Activated naive CD4-positive, alpha-beta T cell treated with anti-CD3 and anti-CD28 coated beads, Interleukin-2, amount 10 ng/mL, durations not matched to agents 5 hours and 36 hours (primary cell): Measurements from ENCODE around the gene SHISAL2A. TPM values are rescaled to one million over a fixed set of nuclear protein-coding genes. Genes with fewer than 3 reads are reported as not detected.

ENCODE experiments used
- total RNA-seq, 2 experiments: library from RNA; stranded (reverse); gene quantifications; one replicate each; pipeline ENCODE4 v1.2.3, GENCODE V29; 2021

Gene SHISAL2A
- 10 to 100 TPM; 25.9 to 27.3 TPM for total RNA-seq

DNA sequence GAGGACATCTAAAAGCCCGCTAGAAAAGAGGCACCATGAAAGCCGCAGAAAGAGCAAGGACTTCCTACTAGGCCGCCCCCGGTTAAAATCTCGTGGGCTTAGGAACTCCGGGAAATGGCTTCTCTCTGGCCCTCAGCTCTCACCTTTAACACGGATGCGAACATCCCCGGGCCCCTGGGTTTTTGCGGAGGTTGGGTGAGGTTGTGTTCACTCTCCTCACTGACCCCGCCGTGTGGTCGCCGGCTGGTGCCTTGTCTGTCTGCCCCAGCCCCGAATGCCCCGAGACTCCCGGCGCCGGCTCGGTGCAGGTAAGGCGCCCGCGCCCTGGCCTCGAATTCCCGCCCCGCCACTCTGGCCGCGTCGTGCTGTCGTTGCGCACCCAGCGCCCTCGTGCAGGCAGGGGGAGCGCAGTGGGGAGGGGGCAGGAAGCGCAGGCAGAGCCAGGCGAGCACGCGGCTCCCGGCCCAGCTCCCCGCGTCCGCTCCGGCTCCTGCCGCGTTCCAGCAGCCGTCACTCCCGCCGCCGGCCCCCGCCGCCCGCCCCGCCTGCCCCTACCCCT, at the start of gene SHISAL2A:
TSS of gene SHISAL2A (plus strand) at position 437 of the 559 bp plus-strand sequence. CDS start 326 bp downstream, outside the sequence.

DNA sequence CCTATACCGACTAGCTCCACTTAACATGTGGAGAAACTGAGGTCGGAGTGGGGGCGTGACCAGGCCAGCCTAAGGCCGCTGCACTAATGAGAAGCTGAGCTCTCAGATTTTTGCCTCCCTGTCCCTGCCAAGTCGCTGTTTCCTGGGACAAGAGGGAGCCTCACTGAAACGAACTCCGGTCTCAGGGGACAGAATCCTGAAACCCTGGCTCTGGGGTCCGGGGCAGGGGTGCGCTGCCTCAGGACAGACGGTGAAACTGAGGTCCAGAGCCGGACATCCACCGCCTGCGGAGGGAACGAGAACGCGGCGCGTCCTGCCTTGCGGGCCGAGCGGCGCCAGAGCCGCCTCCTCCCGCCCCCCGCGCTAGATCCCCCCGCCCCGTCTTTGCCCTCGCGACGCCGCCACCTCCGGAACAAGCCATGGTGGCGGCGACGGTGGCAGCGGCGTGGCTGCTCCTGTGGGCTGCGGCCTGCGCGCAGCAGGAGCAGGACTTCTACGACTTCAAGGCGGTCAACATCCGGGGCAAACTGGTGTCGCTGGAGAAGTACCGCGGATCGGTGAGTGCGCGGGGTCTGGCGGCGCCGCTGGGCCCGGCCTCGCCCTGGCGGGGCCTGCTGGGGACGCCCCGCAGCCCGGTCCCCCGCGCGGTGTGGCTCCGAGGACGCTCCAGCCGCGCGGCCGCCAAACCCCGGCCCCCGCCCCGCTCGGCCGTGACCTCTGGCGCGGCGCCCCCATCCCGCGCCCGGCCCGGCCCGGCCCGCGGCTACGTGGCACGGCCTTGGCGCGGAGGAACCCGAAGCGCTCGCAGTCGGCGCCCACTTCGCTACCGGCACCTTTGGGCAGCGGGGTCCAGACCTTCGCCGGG, 30.7 kb upstream of the SHISAL2A start, which contains the start of gene GPX7:
TSS of gene GPX7 (plus strand) at position 381 of the 865 bp plus-strand sequence. CDS start at position 420, 39 bp downstream.

DNA sequence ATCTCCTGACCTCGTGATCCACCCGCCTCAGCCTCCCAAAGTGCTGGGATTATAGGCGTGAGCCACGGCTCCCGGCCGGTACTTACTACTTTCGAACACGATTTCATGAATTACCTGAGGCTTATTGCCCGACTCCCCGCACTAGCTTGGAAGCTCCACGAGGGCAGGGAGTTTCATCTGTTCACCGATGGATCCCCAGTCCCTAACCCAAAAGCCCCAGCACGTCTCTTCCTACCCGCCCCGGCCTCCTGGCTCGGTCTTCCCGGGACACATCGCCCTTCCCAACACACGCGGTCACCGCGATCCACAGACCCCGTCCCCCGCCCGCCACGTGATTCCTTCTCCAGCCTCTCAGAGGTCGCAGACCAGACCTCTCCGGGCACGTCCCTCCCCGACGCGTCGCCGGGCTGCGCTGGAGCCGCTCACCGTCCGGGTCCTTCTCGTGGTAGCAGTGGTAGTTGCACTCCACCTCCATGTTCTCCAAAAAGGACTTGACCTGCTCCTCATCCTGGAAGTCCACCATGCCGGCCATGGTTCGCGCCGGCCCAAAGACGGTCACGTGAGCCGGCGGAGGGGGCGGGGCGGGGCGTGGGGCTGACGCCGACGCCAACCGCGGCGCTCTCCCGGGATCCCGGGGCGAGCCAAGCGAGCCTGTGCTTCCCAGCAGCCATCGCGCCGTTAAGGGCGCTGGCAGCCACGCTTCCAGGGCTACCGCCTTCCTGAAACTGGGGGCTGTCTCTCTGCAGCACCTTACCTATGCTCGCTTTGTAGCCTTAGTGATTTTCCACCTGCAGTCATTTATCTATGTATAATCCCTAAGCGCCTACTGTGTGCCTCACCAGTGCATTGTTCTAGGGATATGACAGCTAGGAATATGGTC, 65.1 kb downstream of the SHISAL2A start, which contains the start of gene COA7:
TSS of gene COA7 (minus strand) at position 553 of the 880 bp plus-strand sequence. CDS start at position 532, 21 bp downstream.

Other genes with a start within 250 kb of the SHISAL2A start
- gene ORC1, start 228.7 kb upstream of the SHISAL2A start, total RNA-seq, result 10 to 100 TPM; 21.6 to 21.7 TPM
- 10 to 100 TPM; 87.0 to 87.4 TPM for gene PRPF38A, start 228.6 kb upstream of the SHISAL2A start, total RNA-seq
- 10 to 100 TPM; 93.6 to 98.8 TPM for gene TUT4, start 80.1 kb upstream of the SHISAL2A start, total RNA-seq
- 10 to 100 TPM; 27.9 to 30.4 TPM for gene GPX7, start 30.8 kb upstream of the SHISAL2A start, total RNA-seq
- gene COA7, start 65.2 kb downstream of the SHISAL2A start, total RNA-seq, result 10 to 100 TPM in 1 of 2 experiments, 1 to 10 TPM in 1; 9.8 to 11.3 TPM
- gene ZYG11B, start 93.3 kb downstream of the SHISAL2A start, total RNA-seq, result 10 to 100 TPM; 13.6 to 13.7 TPM
- gene ZYG11A, start 209.6 kb downstream of the SHISAL2A start, total RNA-seq, result under 1 TPM; 0.05 to 0.10 TPM